ENCODE results near the gene PDGFC.

- TF ChIP-seq ZNF101 (CRISPR knock-in tag; IDR thresholded peaks at IDR 0.05; ENCODE audit: borderline replicate concordance, low read depth) (no peak), MXD4 (CRISPR knock-in tag; IDR thresholded peaks at IDR 0.05) (no peak), SMC3 (IDR thresholded peaks at IDR 0.05; ENCODE audit: low read length) (no peak), FUBP1 (CRISPR knock-in tag; IDR thresholded peaks at IDR 0.05; ENCODE audit: borderline replicate concordance) (no peak), CTCF (CRISPR knock-in tag; IDR thresholded peaks at IDR 0.05) (no peak)
Observed at GRCh38 chr4:156929386-156930105, 42.1 kb downstream of the PDGFC start.

Data from HepG2 (cell line).